GM12891 (cell line): ENCODE measurements around the gene NACC2.

ENCODE experiments used
- PAX5 ChIP-seq: IDR thresholded peaks from 2 replicates; pipeline ENCODE4 v1.6.1; 2011; ENCODE audit warnings: low read length, moderate library complexity, mild to moderate bottlenecking; ENCODE audit not compliant: insufficient read depth, severe bottlenecking
- POLR2A ChIP-seq: IDR thresholded peaks from 2 replicates; pipeline ENCODE4 v1.6.1; 2011; ENCODE audit warnings: low read depth, low read length, control low read depth
- POLR2AphosphoS5 ChIP-seq: IDR thresholded peaks from 2 replicates; pipeline ENCODE4 v1.6.1; 2011; ENCODE audit warnings: low read depth, low read length, control low read depth
- TAF1 ChIP-seq: IDR thresholded peaks from 2 replicates; pipeline ENCODE4 v1.6.1; 2011; ENCODE audit warnings: low read depth, low read length, control low read depth

DNA sequence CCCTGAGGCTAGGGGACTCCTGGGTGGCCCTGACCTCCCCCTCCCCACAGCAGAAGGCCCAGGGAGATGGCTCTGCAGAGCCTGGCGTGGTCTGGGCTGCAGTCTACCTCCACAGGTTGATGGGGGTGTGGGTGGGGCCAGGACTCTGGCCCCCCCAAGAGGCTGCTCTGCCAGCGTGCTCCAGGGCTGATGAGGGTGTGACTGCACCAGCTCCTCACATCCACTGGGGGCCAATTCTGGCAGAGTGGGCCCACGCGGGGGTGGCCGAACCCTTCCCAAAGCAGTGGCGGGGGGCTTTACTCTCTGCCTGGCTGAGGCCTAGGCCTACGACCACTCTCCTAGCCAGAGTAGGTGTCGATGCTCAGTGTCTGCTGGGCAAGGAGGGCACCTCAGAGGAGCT is 105.9 kb downstream of the NACC2 start:
- TF ChIP-seq POLR2AphosphoS5 = no peak
- no peak for TF ChIP-seq PAX5
- no peak for TF ChIP-seq POLR2A
- no peak for TF ChIP-seq TAF1
